Colonic mucosa (tissue), 4 donors: ENCODE data around the gene ACAP3. TPM values are rescaled to one million over a fixed set of nuclear protein-coding genes. Genes with fewer than 3 reads are reported as not detected.

Experiments used
- DNase-seq: peaks from one replicate; pipeline ENCODE4 v3.0.0-alpha.2; 2020
- H3K27ac ChIP-seq: fragments of 200-600 bp; one replicate; pipeline ENCODE4 v1.8.0; 2021
- H3K27me3 ChIP-seq: fragments of 200-600 bp; one replicate; pipeline ENCODE4 v1.8.0; 2021
- H3K36me3 ChIP-seq: fragments of 200-600 bp; one replicate; pipeline ENCODE4 v1.8.0; 2021
- H3K4me1 ChIP-seq: fragments of 200-600 bp; one replicate; pipeline ENCODE4 v1.8.0; 2021; ENCODE audit warnings: mild to moderate bottlenecking
- H3K4me3 ChIP-seq: fragments of 200-600 bp; one replicate; pipeline ENCODE4 v1.8.0; 2021
- H3K9ac ChIP-seq, 2 donors: one replicate each; pipeline ENCODE4 v1.7.0; 2013; ENCODE audit warnings: control low read depth in 2 of 2, low read depth in 2 of 2, low read length in 2 of 2
- H3K9me3 ChIP-seq: fragments of 200-600 bp; one replicate; pipeline ENCODE4 v1.8.0; 2021
- CTCF ChIP-seq: fragments of 200-600 bp; IDR thresholded peaks from one replicate; pipeline ENCODE4 v1.8.0; 2022; ENCODE audit warnings: antibody characterized with exemption, mild to moderate bottlenecking
- intact Hi-C: fragments of 100-400 bp; cut with DNase I; formaldehyde crosslinking; loops from one replicate; pipeline ENCODE4 v1.14.1; 2022
- total RNA-seq, 2 donors: library from RNA; stranded (reverse); fragmentation: NEBNext Ultra II Directional in 1 of 2; extraction: Animal tissue kit (Norgen Biotek cat#: 25700) in 1 of 2; gene quantifications; one replicate each; pipeline ENCODE4 v1.2.1, GENCODE V29; 2021
- donor health status: healthy.
- donor health status: DM: no; HTN: no; CAD: no.
- donor health status: DM: no; HTN: no; CAD: no.

ACAP3 gene
- 10 to 100 TPM; 34.1 to 68.1 TPM for total RNA-seq

GRCh38 chr1:1307923-1308755 is at the start of gene ACAP3, which contains the start of gene PUSL1:
Gene ACAP3 (minus strand): TSS chr1:1307930. CDS start chr1:1307815, 115 bp downstream.
Gene PUSL1 (plus strand): TSS chr1:1308597. CDS start chr1:1308644, 47 bp downstream.
- intact Hi-C loops = no loop called here
- no peaks in the 10 kb centered on the region for H3K9me3 ChIP-seq
- peak within 1 kb of the TSS; percentile 88 for H3K27ac ChIP-seq
- no peak for TF ChIP-seq CTCF
- peak within 1 kb of the TSS; percentile 77 to 97 for H3K9ac ChIP-seq
- H3K27me3 ChIP-seq = no peaks in the 10 kb centered on the region
- peak; percentile 82 for DNase-seq
- no peaks in the 10 kb centered on the region for H3K36me3 ChIP-seq
- H3K4me1 ChIP-seq = peaks cover 30% of the 10 kb centered on the region
- H3K4me3 ChIP-seq = peak within 1 kb of the TSS; percentile 80

GRCh38 chr1:1356796-1357401 is 49.2 kb upstream of the ACAP3 start:
- no peaks in the 10 kb centered on the region for H3K36me3 ChIP-seq
- no peaks in the 10 kb centered on the region for H3K4me1 ChIP-seq
- H3K9ac ChIP-seq = peak overlapping the region; percentile 61 to 69
- H3K27ac ChIP-seq = peak overlapping the region; percentile 75
- H3K4me3 ChIP-seq = peak overlapping the region; percentile 31
- H3K9me3 ChIP-seq = no peaks in the 10 kb centered on the region
- intact Hi-C loops = no loop called here
- no peak for TF ChIP-seq CTCF
- peaks cover 30% of the 10 kb centered on the region for H3K27me3 ChIP-seq
- no peak for DNase-seq

GRCh38 chr1:1356166-1356795 is 48.6 kb upstream of the ACAP3 start:
- peak overlapping the region; percentile 60 to 61 for H3K9ac ChIP-seq
- intact Hi-C loops = no loop called here
- no peaks in the 10 kb centered on the region for H3K36me3 ChIP-seq
- H3K27me3 ChIP-seq = peaks cover 30% of the 10 kb centered on the region
- no peak for TF ChIP-seq CTCF
- H3K27ac ChIP-seq = peak overlapping the region; percentile 75
- no peaks in the 10 kb centered on the region for H3K4me1 ChIP-seq
- DNase-seq = no peak
- H3K4me3 ChIP-seq = peak overlapping the region; percentile 31
- H3K9me3 ChIP-seq = no peaks in the 10 kb centered on the region

GRCh38 chr1:1355416-1355815 is 47.7 kb upstream of the ACAP3 start:
- Histone ChIP-seq H3K36me3 (no peaks in the 10 kb centered on the region), H3K9ac (no peak overlapping the region), H3K4me1 (no peaks in the 10 kb centered on the region), H3K27ac (no peak overlapping the region), H3K27me3 (peaks cover 30% of the 10 kb centered on the region), H3K9me3 (no peaks in the 10 kb centered on the region), H3K4me3 (peak overlapping the region; percentile 8)
- TF ChIP-seq CTCF = no peak
- intact Hi-C loops = no loop called here
- DNase-seq = no peak
